Activated T-helper 1 cell treated with Interleukin-2 at 50 U/mL for 16 hours (primary cell): ENCODE measurements around the gene NCBP1.
"Not testable (repeated sequence)": the region's sequence is repeated elsewhere in the genome, so short reads cannot be mapped to it uniquely, and the experiment has no call there.

Source experiments
- DNase-seq: peaks from one replicate; pipeline ENCODE4 v3.0.0-alpha.2; 2020; ENCODE audit warnings: low read depth

NCBP1 gene

GRCh38 chr9:97632985-97633858 is at the start of gene NCBP1, which contains the start of gene TSTD2:
Gene NCBP1 (plus strand): TSS chr9:97633821. CDS start chr9:97633882, 61 bp downstream.
Gene TSTD2 (minus strand): TSS chr9:97633368. CDS start chr9:97627562, 5,806 bp downstream.
- DNase-seq, result peak; percentile 91

GRCh38 chr9:97584778-97585177 is 48.8 kb upstream of the NCBP1 start:
- not testable (repeated sequence) for DNase-seq

- DNase-seq, result not testable (repeated sequence)
These were observed 46.7 kb upstream of the NCBP1 start for GRCh38 chr9:97586909-97587308.

- no peak for DNase-seq
These were observed 42.1 kb upstream of the NCBP1 start for GRCh38 chr9:97591535-97591934.

GRCh38 chr9:97592126-97592525 is 41.5 kb upstream of the NCBP1 start:
- DNase-seq, result no peak

- no peak for DNase-seq
These were observed 39.7 kb upstream of the NCBP1 start for GRCh38 chr9:97593960-97594359.

- DNase-seq, result no peak
These were observed 39.2 kb upstream of the NCBP1 start for GRCh38 chr9:97594381-97594921.

GRCh38 chr9:97596906-97597305 is 36.7 kb upstream of the NCBP1 start:
- no peak for DNase-seq

GRCh38 chr9:97598461-97599288 is 34.9 kb upstream of the NCBP1 start:
- DNase-seq, result peak; percentile 33

- no peak for DNase-seq
These were observed 34.2 kb upstream of the NCBP1 start for GRCh38 chr9:97599314-97599846.

GRCh38 chr9:97600531-97601227 is 32.9 kb upstream of the NCBP1 start:
- DNase-seq, result no peak

- no peak for DNase-seq
These were observed 32.3 kb upstream of the NCBP1 start for GRCh38 chr9:97601228-97601898.

- no peak for DNase-seq
These were observed 31.2 kb upstream of the NCBP1 start for GRCh38 chr9:97602430-97602829.

- no peak for DNase-seq
These were observed 28.5 kb upstream of the NCBP1 start for GRCh38 chr9:97604901-97605645.

GRCh38 chr9:97615439-97616072 is 18.1 kb upstream of the NCBP1 start:
- peak; percentile 13 for DNase-seq

GRCh38 chr9:97617939-97618416 is 15.6 kb upstream of the NCBP1 start:
- DNase-seq, result no peak

- DNase-seq, result not testable (repeated sequence)
These were observed 13.6 kb upstream of the NCBP1 start for GRCh38 chr9:97620063-97620462.

- DNase-seq, result not testable (repeated sequence)
These were observed 11.1 kb upstream of the NCBP1 start for GRCh38 chr9:97622483-97622882.

GRCh38 chr9:97623946-97624345 is 9.7 kb upstream of the NCBP1 start:
- DNase-seq, result no peak

- DNase-seq, result no peak
These were observed 8.0 kb upstream of the NCBP1 start for GRCh38 chr9:97625620-97626019.
